SK-N-SH treated with all-trans-retinoic acid at 6 μM for 48 hours (cell line): ENCODE data around the gene CCDC107.

ENCODE experiments used
- ATAC-seq: fragments of 200-7000 bp; cut with Tn5 transposase; 3 replicates; pipeline ENCODE4 v1.9.1; 2020; ENCODE audit warnings: mild to moderate bottlenecking, moderate library complexity
- ARNTL ChIP-seq: fragments of 450-650 bp; formaldehyde crosslinking; IDR thresholded peaks from 2 replicates; pipeline ENCODE4 v1.5.0; 2020; ENCODE audit warnings: low read depth, mild to moderate bottlenecking, moderate library complexity, borderline replicate concordance
- CSDC2 ChIP-seq: fragments of 250-450 bp; sonication (Bioruptor Pico); IDR thresholded peaks from 2 replicates; pipeline ENCODE4 v1.5.0; 2020; ENCODE audit warnings: mild to moderate bottlenecking, moderate library complexity
- CSRNP3 ChIP-seq: fragments of 250-450 bp; sonication (Bioruptor Pico); IDR thresholded peaks from 2 replicates; pipeline ENCODE4 v1.5.1; 2021; ENCODE audit warnings: mild to moderate bottlenecking, moderate library complexity
- ESRRG ChIP-seq: fragments of 250-450 bp; sonication (Bioruptor Pico); IDR thresholded peaks from 2 replicates; pipeline ENCODE4 v1.6.1; 2021; ENCODE audit warnings: mild to moderate bottlenecking
- GLIS3 ChIP-seq: fragments of 250-450 bp; sonication (Bioruptor Pico); IDR thresholded peaks from 2 replicates; pipeline ENCODE4 v1.5.0; 2020; ENCODE audit warnings: mild to moderate bottlenecking, moderate library complexity
- ISL1 ChIP-seq: fragments of 250-450 bp; sonication (Bioruptor Pico); IDR thresholded peaks from 2 replicates; pipeline ENCODE4 v2.1.2; 2022; ENCODE audit warnings: mild to moderate bottlenecking, moderate library complexity
- OSR1 ChIP-seq: fragments of 250-450 bp; sonication (Bioruptor Pico); IDR thresholded peaks from 2 replicates; pipeline ENCODE4 v1.8.0; 2022; ENCODE audit warnings: moderate library complexity, mild to moderate bottlenecking, inconsistent platforms
- PATZ1 ChIP-seq: fragments of 250-450 bp; sonication (Bioruptor Pico); IDR thresholded peaks from 2 replicates; pipeline ENCODE4 v1.8.0; 2020; ENCODE audit warnings: mild to moderate bottlenecking, moderate library complexity, borderline replicate concordance
- PPARA ChIP-seq: fragments of 250-450 bp; sonication (Bioruptor Pico); IDR thresholded peaks from 2 replicates; pipeline ENCODE4 v1.5.0; 2020; ENCODE audit warnings: mild to moderate bottlenecking, borderline replicate concordance
- RARB ChIP-seq: fragments of 250-450 bp; sonication (Bioruptor Pico); IDR thresholded peaks from 2 replicates; pipeline ENCODE4 v1.8.0; 2021; ENCODE audit warnings: mild to moderate bottlenecking, moderate library complexity
- SNAI2 ChIP-seq: fragments of 250-450 bp; sonication (Bioruptor Pico); IDR thresholded peaks from 2 replicates; pipeline ENCODE4 v1.5.0; 2020; ENCODE audit warnings: mild to moderate bottlenecking, moderate library complexity
- TOX ChIP-seq: fragments of 250-450 bp; sonication (Bioruptor Pico); IDR thresholded peaks from 2 replicates; pipeline ENCODE4 v1.8.0; 2021; ENCODE audit warnings: mild to moderate bottlenecking, moderate library complexity, borderline replicate concordance
- ZC3H10 ChIP-seq: fragments of 250-450 bp; sonication (Bioruptor Pico); IDR thresholded peaks from 2 replicates; pipeline ENCODE4 v1.5.1; 2021; ENCODE audit warnings: mild to moderate bottlenecking, moderate library complexity
- ZFP3 ChIP-seq: fragments of 250-450 bp; sonication (Bioruptor Pico); IDR thresholded peaks from 2 replicates; pipeline ENCODE4 v1.5.0; 2020; ENCODE audit warnings: mild to moderate bottlenecking, moderate library complexity
- ZNF565 ChIP-seq: fragments of 450-650 bp; formaldehyde crosslinking; conservative IDR thresholded peaks from 2 replicates; pipeline ENCODE4 v1.5.0; 2020; ENCODE audit warnings: low read depth, mild to moderate bottlenecking, moderate library complexity
- ZNF70 ChIP-seq: fragments of 450-650 bp; formaldehyde crosslinking; IDR thresholded peaks from 2 replicates; pipeline ENCODE4 v1.5.0; 2020; ENCODE audit warnings: mild to moderate bottlenecking, moderate library complexity
- ZNF8 ChIP-seq: fragments of 450-650 bp; formaldehyde crosslinking; IDR thresholded peaks from 2 replicates; pipeline ENCODE4 v1.5.0; 2020; ENCODE audit warnings: mild to moderate bottlenecking, moderate library complexity
- TF ChIP-seq, protein P1 (sequence below): fragments of 250-450 bp; sonication (Bioruptor Pico); IDR thresholded peaks from 2 replicates; pipeline ENCODE4 v1.5.1; 2020; ENCODE audit warnings: low read depth, mild to moderate bottlenecking, moderate library complexity
- TF ChIP-seq, protein P2 (sequence below): fragments of 250-450 bp; sonication (Bioruptor Pico); IDR thresholded peaks from 2 replicates; pipeline ENCODE4 v1.5.0; 2020; ENCODE audit warnings: mild to moderate bottlenecking, moderate library complexity

Gene CCDC107

DNA sequence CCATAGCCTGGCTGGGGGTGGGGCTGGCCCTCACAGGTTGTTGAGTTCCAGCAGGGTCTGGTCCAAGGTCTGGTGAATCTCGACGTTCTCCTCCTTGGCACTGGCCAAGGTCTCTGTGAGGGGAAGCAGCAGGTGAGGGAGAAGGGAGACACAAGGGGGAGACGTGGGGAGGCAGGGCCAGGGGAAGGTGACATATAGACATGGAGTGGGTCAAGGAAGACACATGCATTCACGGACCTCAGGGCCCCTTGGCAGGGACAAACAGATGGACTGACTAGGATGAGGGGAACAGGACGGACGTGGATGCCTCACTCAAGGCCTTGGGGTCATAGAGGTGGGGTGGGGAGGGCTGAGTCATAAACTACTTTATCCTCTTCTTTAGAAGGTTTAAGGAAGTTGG, 24.0 kb downstream of the CCDC107 start (continued):
- TF ChIP-seq ZNF70 (CRISPR knock-in tag) (no peak), PATZ1 (CRISPR knock-in tag) (no peak), PPARA (CRISPR knock-in tag) (no peak)

DNA sequence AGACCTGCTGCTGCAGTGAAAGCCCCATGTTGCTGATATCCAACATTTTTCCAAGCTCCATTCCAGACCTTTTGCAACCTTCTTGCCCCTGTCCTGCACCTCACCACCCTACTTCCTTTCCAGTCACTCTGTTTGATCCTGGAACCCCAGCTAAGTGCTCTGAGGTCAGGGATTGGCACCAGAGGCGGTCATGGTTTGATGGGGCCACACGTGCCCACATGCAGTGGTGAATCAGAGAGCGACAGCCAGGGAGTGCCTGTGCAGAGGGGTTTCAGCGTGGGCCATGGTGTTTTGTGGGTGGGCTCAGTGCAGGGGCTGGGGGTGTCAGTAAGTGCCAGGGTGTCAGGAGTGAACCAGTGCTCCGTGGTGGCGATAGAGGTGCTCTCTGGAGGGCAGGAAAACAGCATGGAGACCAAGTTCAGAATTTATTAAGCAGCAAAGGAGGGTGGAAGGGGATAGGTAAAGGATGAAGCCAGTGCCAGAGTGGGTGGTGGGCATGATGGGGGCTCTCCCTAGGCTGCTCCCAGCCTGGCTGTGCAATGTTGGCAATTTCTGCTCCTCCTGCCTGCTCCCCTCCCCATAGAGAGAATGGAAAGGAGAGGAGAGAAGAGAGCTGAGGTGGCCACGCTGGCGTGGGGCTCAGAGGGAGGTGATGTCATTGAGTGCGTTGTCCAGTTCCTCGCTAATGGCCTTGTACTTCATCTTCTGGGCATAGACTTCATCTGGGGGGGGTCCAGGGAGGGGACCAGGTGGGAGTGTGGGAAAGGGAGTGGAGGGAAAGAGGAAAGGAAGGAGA, 24.6 kb downstream of the CCDC107 start:
- no peak for ATAC-seq
- TF ChIP-seq OSR1 (CRISPR knock-in tag), result no peak
- TF ChIP-seq ZNF8, result no peak
- no peak for TF ChIP-seq CSRNP3 (CRISPR knock-in tag)
- TF ChIP-seq GLIS3 (CRISPR knock-in tag), result no peak
- TF ChIP-seq ZC3H10, result no peak
- TF ChIP-seq RARB (CRISPR knock-in tag), result no peak
- no peak for TF ChIP-seq ESRRG (CRISPR knock-in tag)
- TF ChIP-seq ZFP3 (CRISPR knock-in tag), result no peak
- TF ChIP-seq ARNTL (CRISPR knock-in tag), result no peak
- TF ChIP-seq, protein P1, sequence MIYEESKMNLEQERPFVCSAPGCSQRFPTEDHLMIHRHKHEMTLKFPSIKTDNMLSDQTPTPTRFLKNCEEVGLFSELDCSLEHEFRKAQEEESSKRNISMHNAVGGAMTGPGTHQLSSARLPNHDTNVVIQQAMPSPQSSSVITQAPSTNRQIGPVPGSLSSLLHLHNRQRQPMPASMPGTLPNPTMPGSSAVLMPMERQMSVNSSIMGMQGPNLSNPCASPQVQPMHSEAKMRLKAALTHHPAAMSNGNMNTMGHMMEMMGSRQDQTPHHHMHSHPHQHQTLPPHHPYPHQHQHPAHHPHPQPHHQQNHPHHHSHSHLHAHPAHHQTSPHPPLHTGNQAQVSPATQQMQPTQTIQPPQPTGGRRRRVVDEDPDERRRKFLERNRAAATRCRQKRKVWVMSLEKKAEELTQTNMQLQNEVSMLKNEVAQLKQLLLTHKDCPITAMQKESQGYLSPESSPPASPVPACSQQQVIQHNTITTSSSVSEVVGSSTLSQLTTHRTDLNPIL (CRISPR knock-in tag), result no peak
- TF ChIP-seq TOX (CRISPR knock-in tag), result no peak
- no peak for TF ChIP-seq PPARA (CRISPR knock-in tag)
- TF ChIP-seq, protein P2, sequence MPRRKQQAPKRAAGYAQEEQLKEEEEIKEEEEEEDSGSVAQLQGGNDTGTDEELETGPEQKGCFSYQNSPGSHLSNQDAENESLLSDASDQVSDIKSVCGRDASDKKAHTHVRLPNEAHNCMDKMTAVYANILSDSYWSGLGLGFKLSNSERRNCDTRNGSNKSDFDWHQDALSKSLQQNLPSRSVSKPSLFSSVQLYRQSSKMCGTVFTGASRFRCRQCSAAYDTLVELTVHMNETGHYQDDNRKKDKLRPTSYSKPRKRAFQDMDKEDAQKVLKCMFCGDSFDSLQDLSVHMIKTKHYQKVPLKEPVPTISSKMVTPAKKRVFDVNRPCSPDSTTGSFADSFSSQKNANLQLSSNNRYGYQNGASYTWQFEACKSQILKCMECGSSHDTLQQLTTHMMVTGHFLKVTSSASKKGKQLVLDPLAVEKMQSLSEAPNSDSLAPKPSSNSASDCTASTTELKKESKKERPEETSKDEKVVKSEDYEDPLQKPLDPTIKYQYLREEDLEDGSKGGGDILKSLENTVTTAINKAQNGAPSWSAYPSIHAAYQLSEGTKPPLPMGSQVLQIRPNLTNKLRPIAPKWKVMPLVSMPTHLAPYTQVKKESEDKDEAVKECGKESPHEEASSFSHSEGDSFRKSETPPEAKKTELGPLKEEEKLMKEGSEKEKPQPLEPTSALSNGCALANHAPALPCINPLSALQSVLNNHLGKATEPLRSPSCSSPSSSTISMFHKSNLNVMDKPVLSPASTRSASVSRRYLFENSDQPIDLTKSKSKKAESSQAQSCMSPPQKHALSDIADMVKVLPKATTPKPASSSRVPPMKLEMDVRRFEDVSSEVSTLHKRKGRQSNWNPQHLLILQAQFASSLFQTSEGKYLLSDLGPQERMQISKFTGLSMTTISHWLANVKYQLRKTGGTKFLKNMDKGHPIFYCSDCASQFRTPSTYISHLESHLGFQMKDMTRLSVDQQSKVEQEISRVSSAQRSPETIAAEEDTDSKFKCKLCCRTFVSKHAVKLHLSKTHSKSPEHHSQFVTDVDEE (CRISPR knock-in tag), result no peak

- ATAC-seq, result no peak
- no peak for TF ChIP-seq TOX (CRISPR knock-in tag)
- TF ChIP-seq, protein P1 (CRISPR knock-in tag), result no peak
- no peak for TF ChIP-seq OSR1 (CRISPR knock-in tag)
- no peak for TF ChIP-seq ISL1
- TF ChIP-seq CSRNP3 (CRISPR knock-in tag), result no peak
- TF ChIP-seq CSDC2 (CRISPR knock-in tag), result no peak
- TF ChIP-seq ZNF8, result no peak
- no peak for TF ChIP-seq SNAI2
- no peak for TF ChIP-seq GLIS3 (CRISPR knock-in tag)
- TF ChIP-seq PPARA (CRISPR knock-in tag), result no peak
- no peak for TF ChIP-seq ZNF565
- no peak for TF ChIP-seq RARB (CRISPR knock-in tag)
- no peak for TF ChIP-seq ZFP3 (CRISPR knock-in tag)
- no peak for TF ChIP-seq ZNF70 (CRISPR knock-in tag)
- TF ChIP-seq ZC3H10, result no peak
These were observed 25.2 kb downstream of the CCDC107 start for GRCh38 chr9:35683323-35683722.
